Neural progenitor cell (in vitro differentiated cells): ENCODE results near the gene PTPRN2.
"Not testable (repeated sequence)": the region's sequence is repeated elsewhere in the genome, so short reads cannot be mapped to it uniquely, and the experiment has no call there.

Experiments
- EZH2phosphoT487 ChIP-seq: fragments of 200-600 bp; sonication (generic); IDR thresholded peaks from 2 replicates; pipeline ENCODE4 v1.6.1; 2017; ENCODE audit warnings: antibody characterized with exemption
- TF ChIP-seq, protein P1 (sequence below): fragments of 200-600 bp; sonication (generic); IDR thresholded peaks from 2 replicates; pipeline ENCODE4 v1.5.1; 2017; ENCODE audit warnings: antibody characterized with exemption, mild to moderate bottlenecking

DNA sequence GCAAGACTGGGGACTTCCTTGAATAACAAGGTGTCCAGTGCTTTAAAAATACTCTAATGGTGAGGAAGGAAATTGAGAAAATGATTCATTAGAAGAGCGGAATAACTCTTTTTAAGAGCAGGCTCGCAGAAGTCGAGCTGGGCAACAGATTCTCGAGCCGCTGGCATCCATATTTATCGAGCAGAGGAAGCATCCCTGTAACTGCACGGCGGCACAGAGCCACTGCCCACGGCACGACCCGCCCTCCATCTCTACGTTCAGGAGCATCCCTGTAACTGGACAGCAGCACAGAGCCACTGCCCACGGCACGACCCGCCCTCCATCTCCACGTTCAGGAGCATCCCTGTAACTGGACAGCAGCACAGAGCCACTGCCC is 334.0 kb downstream of the PTPRN2 start:
- not testable (repeated sequence) for TF ChIP-seq EZH2phosphoT487
- TF ChIP-seq, protein P1, sequence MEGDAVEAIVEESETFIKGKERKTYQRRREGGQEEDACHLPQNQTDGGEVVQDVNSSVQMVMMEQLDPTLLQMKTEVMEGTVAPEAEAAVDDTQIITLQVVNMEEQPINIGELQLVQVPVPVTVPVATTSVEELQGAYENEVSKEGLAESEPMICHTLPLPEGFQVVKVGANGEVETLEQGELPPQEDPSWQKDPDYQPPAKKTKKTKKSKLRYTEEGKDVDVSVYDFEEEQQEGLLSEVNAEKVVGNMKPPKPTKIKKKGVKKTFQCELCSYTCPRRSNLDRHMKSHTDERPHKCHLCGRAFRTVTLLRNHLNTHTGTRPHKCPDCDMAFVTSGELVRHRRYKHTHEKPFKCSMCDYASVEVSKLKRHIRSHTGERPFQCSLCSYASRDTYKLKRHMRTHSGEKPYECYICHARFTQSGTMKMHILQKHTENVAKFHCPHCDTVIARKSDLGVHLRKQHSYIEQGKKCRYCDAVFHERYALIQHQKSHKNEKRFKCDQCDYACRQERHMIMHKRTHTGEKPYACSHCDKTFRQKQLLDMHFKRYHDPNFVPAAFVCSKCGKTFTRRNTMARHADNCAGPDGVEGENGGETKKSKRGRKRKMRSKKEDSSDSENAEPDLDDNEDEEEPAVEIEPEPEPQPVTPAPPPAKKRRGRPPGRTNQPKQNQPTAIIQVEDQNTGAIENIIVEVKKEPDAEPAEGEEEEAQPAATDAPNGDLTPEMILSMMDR = not testable (repeated sequence)
